Measurements from ENCODE around the gene DDX3X. TPM values are rescaled to one million over a fixed set of nuclear protein-coding genes. Genes with fewer than 3 reads are reported as not detected.

The DDX3X gene
- total and polyA plus RNA-seq, 9 of the 15 experiments (the other 6 are each of a cell fraction or from before 2014, with no cell fraction given), result 51.3 to 232 (median 138) TPM

- peak; percentile 79 for TF ChIP-seq PRDM10 (IDR thresholded peaks at IDR 0.05; ENCODE audit: partially characterized antibody)
- TF ChIP-seq SREBF1 (IDR thresholded peaks at IDR 0.05; ENCODE audit: borderline replicate concordance, low read depth, low read length), result no peak
- TF ChIP-seq SIRT6 (IDR thresholded peaks at IDR 0.05; ENCODE audit: low read depth, low read length), result no peak
- peak; percentile 87 for TF ChIP-seq MTA1 (IDR thresholded peaks at IDR 0.05; ENCODE audit: borderline replicate concordance)
- TF ChIP-seq TEAD4 (IDR thresholded peaks at IDR 0.05; ENCODE audit: low read length), result no peak; the same call in none of the 2 replicates
- no peak for TF ChIP-seq TEAD4 (CRISPR knock-in tag; IDR thresholded peaks at IDR 0.05; ENCODE audit: borderline replicate concordance)
- peak; percentile 40; the same call in 1 of the 2 replicates for TF ChIP-seq CC2D1A (IDR thresholded peaks at IDR 0.05)
- TF ChIP-seq ZNF695 (CRISPR knock-in tag; IDR thresholded peaks at IDR 0.05), result no peak
- TF ChIP-seq, protein P1, sequence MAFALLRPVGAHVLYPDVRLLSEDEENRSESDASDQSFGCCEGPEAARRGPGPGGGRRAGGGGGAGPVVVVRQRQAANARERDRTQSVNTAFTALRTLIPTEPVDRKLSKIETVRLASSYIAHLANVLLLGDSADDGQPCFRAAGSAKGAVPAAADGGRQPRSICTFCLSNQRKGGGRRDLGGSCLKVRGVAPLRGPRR (CRISPR knock-in tag; IDR thresholded peaks at IDR 0.05), result no peak
- TF ChIP-seq, protein P2, sequence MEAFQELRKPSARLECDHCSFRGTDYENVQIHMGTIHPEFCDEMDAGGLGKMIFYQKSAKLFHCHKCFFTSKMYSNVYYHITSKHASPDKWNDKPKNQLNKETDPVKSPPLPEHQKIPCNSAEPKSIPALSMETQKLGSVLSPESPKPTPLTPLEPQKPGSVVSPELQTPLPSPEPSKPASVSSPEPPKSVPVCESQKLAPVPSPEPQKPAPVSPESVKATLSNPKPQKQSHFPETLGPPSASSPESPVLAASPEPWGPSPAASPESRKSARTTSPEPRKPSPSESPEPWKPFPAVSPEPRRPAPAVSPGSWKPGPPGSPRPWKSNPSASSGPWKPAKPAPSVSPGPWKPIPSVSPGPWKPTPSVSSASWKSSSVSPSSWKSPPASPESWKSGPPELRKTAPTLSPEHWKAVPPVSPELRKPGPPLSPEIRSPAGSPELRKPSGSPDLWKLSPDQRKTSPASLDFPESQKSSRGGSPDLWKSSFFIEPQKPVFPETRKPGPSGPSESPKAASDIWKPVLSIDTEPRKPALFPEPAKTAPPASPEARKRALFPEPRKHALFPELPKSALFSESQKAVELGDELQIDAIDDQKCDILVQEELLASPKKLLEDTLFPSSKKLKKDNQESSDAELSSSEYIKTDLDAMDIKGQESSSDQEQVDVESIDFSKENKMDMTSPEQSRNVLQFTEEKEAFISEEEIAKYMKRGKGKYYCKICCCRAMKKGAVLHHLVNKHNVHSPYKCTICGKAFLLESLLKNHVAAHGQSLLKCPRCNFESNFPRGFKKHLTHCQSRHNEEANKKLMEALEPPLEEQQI (IDR thresholded peaks at IDR 0.05), result no peak
- TF ChIP-seq, protein P3, sequence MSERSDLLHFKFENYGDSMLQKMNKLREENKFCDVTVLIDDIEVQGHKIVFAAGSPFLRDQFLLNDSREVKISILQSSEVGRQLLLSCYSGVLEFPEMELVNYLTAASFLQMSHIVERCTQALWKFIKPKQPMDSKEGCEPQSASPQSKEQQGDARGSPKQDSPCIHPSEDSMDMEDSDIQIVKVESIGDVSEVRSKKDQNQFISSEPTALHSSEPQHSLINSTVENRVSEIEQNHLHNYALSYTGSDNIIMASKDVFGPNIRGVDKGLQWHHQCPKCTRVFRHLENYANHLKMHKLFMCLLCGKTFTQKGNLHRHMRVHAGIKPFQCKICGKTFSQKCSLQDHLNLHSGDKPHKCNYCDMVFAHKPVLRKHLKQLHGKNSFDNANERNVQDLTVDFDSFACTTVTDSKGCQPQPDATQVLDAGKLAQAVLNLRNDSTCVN (CRISPR knock-in tag; IDR thresholded peaks at IDR 0.05), result no peak
- TF ChIP-seq TAF1 (IDR thresholded peaks at IDR 0.05; ENCODE audit: control insufficient read depth, extremely low read depth, insufficient read depth, low read length, severe bottlenecking), result peak; percentile 55
- no peak for TF ChIP-seq ZNF778 (CRISPR knock-in tag; IDR thresholded peaks at IDR 0.05)
- TF ChIP-seq CAMTA2 (CRISPR knock-in tag; conservative IDR thresholded peaks at IDR 0.05), result no peak
- peak; percentile 57 for TF ChIP-seq NCOA1 (IDR thresholded peaks at IDR 0.05; ENCODE audit: low read depth)
- TF ChIP-seq EHMT2 (IDR thresholded peaks at IDR 0.05), result peak; percentile 51; the same call in 1 of the 2 replicates
- TF ChIP-seq MAFG (tag; conservative IDR thresholded peaks at IDR 0.05), result no peak
- TF ChIP-seq NR4A1 (CRISPR knock-in tag; IDR thresholded peaks at IDR 0.05), result no peak
- TF ChIP-seq NR4A1 (tag; IDR thresholded peaks at IDR 0.05), result 0 out of 2 replicates have a peak, but pooled peaks have one; percentile 55
- TF ChIP-seq, protein P4, sequence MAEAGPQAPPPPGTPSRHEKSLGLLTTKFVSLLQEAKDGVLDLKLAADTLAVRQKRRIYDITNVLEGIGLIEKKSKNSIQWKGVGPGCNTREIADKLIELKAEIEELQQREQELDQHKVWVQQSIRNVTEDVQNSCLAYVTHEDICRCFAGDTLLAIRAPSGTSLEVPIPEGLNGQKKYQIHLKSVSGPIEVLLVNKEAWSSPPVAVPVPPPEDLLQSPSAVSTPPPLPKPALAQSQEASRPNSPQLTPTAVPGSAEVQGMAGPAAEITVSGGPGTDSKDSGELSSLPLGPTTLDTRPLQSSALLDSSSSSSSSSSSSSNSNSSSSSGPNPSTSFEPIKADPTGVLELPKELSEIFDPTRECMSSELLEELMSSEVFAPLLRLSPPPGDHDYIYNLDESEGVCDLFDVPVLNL (CRISPR knock-in tag; IDR thresholded peaks at IDR 0.05; ENCODE audit: low read depth), result no peak
These were observed 789 bp upstream of the DDX3X start (continued) for GRCh38 chrX:41333003-41333743.
